ENCODE data around the gene TRRAP.
A peak's percentile ranks its signal among the peaks of the same experiment; 100 is the strongest.

The TRRAP gene

GRCh38 chr7:98877146-98877545 is 1.2 kb upstream of the TRRAP start:
- peaks cover 15% of the 10 kb centered on the region for H3K4me1 ChIP-seq (ENCODE audit: control insufficient read depth, insufficient read depth, low read length)
- H3K27me3 ChIP-seq (ENCODE audit: control insufficient read depth in 1 of 2, insufficient read depth in 2 of 2, low read length in 2 of 2) = peaks cover 0 to 2% of the 10 kb centered on the region in 2 donors
- no peaks in the 10 kb centered on the region for H3K36me3 ChIP-seq (ENCODE audit: control insufficient read depth in 2 of 2, insufficient read depth in 2 of 2, low read length in 2 of 2)
- H3K27ac ChIP-seq (ENCODE audit: low read length) = no peak overlapping the region
- H3K9me3 ChIP-seq (ENCODE audit: control insufficient read depth in 2 of 2, low read length in 2 of 2) = no peaks in the 10 kb centered on the region
- H3K4me3 ChIP-seq (ENCODE audit: low read length in 2 of 2) = no peak overlapping the region
- no peak overlapping the region for H3K9ac ChIP-seq (ENCODE audit: low read length in 2 of 2)

- Histone ChIP-seq H3K4me3 (ENCODE audit: low read length in 2 of 2) (peak overlapping the region; percentile 92 to 94), H3K4me1 (ENCODE audit: control insufficient read depth, insufficient read depth, low read length) (peaks cover 15% of the 10 kb centered on the region), H3K27ac (ENCODE audit: low read length) (peak overlapping the region; percentile 37), H3K36me3 (ENCODE audit: control insufficient read depth in 2 of 2, insufficient read depth in 2 of 2, low read length in 2 of 2) (peaks cover 2 to 4% of the 10 kb centered on the region in 2 donors), H3K9ac (ENCODE audit: low read length in 2 of 2) (peak overlapping the region; percentile 73 to 98), H3K9me3 (ENCODE audit: control insufficient read depth in 2 of 2, low read length in 2 of 2) (no peaks in the 10 kb centered on the region), H3K27me3 (ENCODE audit: control insufficient read depth in 1 of 2, insufficient read depth in 2 of 2, low read length in 2 of 2) (peaks cover 0 to under 1% of the 10 kb centered on the region in 2 donors)
Observed at GRCh38 chr7:98877692-98878364, 504 bp upstream of the TRRAP start.

- Histone ChIP-seq H3K27me3 (ENCODE audit: control insufficient read depth in 1 of 2, insufficient read depth in 2 of 2, low read length in 2 of 2) (no peaks in the 10 kb centered on the region), H3K27ac (ENCODE audit: low read length) (peak overlapping the region; percentile 73)
Observed at GRCh38 chr7:98879198-98879978, 1.1 kb downstream of the TRRAP start.

GRCh38 chr7:98879979-98880315 is 1.6 kb downstream of the TRRAP start:
- Histone ChIP-seq H3K27me3 (ENCODE audit: control insufficient read depth in 1 of 2, insufficient read depth in 2 of 2, low read length in 2 of 2) (no peaks in the 10 kb centered on the region), H3K4me3 (ENCODE audit: low read length in 2 of 2) (peak overlapping the region in 1 of 2 donors; percentile 94), H3K9me3 (ENCODE audit: control insufficient read depth in 2 of 2, low read length in 2 of 2) (no peaks in the 10 kb centered on the region), H3K36me3 (ENCODE audit: control insufficient read depth in 2 of 2, insufficient read depth in 2 of 2, low read length in 2 of 2) (peaks cover 11 to 12% of the 10 kb centered on the region in 2 donors), H3K4me1 (ENCODE audit: control insufficient read depth, insufficient read depth, low read length) (peaks cover 15% of the 10 kb centered on the region), H3K9ac (ENCODE audit: low read length in 2 of 2) (peak overlapping the region; percentile 98), H3K27ac (ENCODE audit: low read length) (no peak overlapping the region)

More at GRCh38 chr7:98879198-98879978, 1.1 kb downstream of the TRRAP start:
- peaks cover 15% of the 10 kb centered on the region for H3K4me1 ChIP-seq (ENCODE audit: control insufficient read depth, insufficient read depth, low read length)
- H3K9ac ChIP-seq (ENCODE audit: low read length in 2 of 2) = peak overlapping the region; percentile 98
- peak overlapping the region; percentile 92 to 94 for H3K4me3 ChIP-seq (ENCODE audit: low read length in 2 of 2)
- H3K36me3 ChIP-seq (ENCODE audit: control insufficient read depth in 2 of 2, insufficient read depth in 2 of 2, low read length in 2 of 2) = peaks cover 9 to 11% of the 10 kb centered on the region in 2 donors
- H3K9me3 ChIP-seq (ENCODE audit: control insufficient read depth in 2 of 2, low read length in 2 of 2) = no peaks in the 10 kb centered on the region

- Histone ChIP-seq H3K4me3 (ENCODE audit: low read length in 2 of 2) (no peak overlapping the region), H3K9ac (ENCODE audit: low read length in 2 of 2) (no peak overlapping the region), H3K27ac (ENCODE audit: low read length) (no peak overlapping the region), H3K27me3 (ENCODE audit: control insufficient read depth in 1 of 2, insufficient read depth in 2 of 2, low read length in 2 of 2) (no peaks in the 10 kb centered on the region), H3K4me1 (ENCODE audit: control insufficient read depth, insufficient read depth, low read length) (peaks cover 15% of the 10 kb centered on the region), H3K9me3 (ENCODE audit: control insufficient read depth in 2 of 2, low read length in 2 of 2) (no peaks in the 10 kb centered on the region), H3K36me3 (ENCODE audit: control insufficient read depth in 2 of 2, insufficient read depth in 2 of 2, low read length in 2 of 2) (peaks cover 11 to 12% of the 10 kb centered on the region in 2 donors)
Observed at GRCh38 chr7:98880485-98880884, 2.2 kb downstream of the TRRAP start.

- H3K9me3 ChIP-seq (ENCODE audit: control insufficient read depth in 2 of 2, low read length in 2 of 2) = no peaks in the 10 kb centered on the region
- H3K36me3 ChIP-seq (ENCODE audit: control insufficient read depth in 2 of 2, insufficient read depth in 2 of 2, low read length in 2 of 2) = peaks cover 11 to 12% of the 10 kb centered on the region in 2 donors
Observed at GRCh38 chr7:98881561-98882315, 3.4 kb downstream of the TRRAP start.

GRCh38 chr7:98884416-98884815 is 6.1 kb downstream of the TRRAP start:
- no peak overlapping the region for H3K4me3 ChIP-seq (ENCODE audit: low read length in 2 of 2)
- H3K9ac ChIP-seq (ENCODE audit: low read length in 2 of 2) = no peak overlapping the region
- no peaks in the 10 kb centered on the region for H3K9me3 ChIP-seq (ENCODE audit: control insufficient read depth in 2 of 2, low read length in 2 of 2)
- H3K4me1 ChIP-seq (ENCODE audit: control insufficient read depth, insufficient read depth, low read length) = peaks cover 8% of the 10 kb centered on the region
- H3K27ac ChIP-seq (ENCODE audit: low read length) = no peak overlapping the region
- H3K27me3 ChIP-seq (ENCODE audit: control insufficient read depth in 1 of 2, insufficient read depth in 2 of 2, low read length in 2 of 2) = no peaks in the 10 kb centered on the region
- peaks cover 16% of the 10 kb centered on the region in 2 donors for H3K36me3 ChIP-seq (ENCODE audit: control insufficient read depth in 2 of 2, insufficient read depth in 2 of 2, low read length in 2 of 2)

More at GRCh38 chr7:98881561-98882315, 3.4 kb downstream of the TRRAP start:
- no peaks in the 10 kb centered on the region for H3K27me3 ChIP-seq (ENCODE audit: control insufficient read depth in 1 of 2, insufficient read depth in 2 of 2, low read length in 2 of 2)
- H3K9ac ChIP-seq (ENCODE audit: low read length in 2 of 2) = no peak overlapping the region
- no peak overlapping the region for H3K27ac ChIP-seq (ENCODE audit: low read length)
- peaks cover 15% of the 10 kb centered on the region for H3K4me1 ChIP-seq (ENCODE audit: control insufficient read depth, insufficient read depth, low read length)
- no peak overlapping the region for H3K4me3 ChIP-seq (ENCODE audit: low read length in 2 of 2)

- no peaks in the 10 kb centered on the region for H3K9me3 ChIP-seq (ENCODE audit: control insufficient read depth in 2 of 2, low read length in 2 of 2)
- no peaks in the 10 kb centered on the region for H3K4me1 ChIP-seq (ENCODE audit: control insufficient read depth, insufficient read depth, low read length)
- no peak overlapping the region for H3K27ac ChIP-seq (ENCODE audit: low read length)
- no peak overlapping the region for H3K4me3 ChIP-seq (ENCODE audit: low read length in 2 of 2)
- H3K27me3 ChIP-seq (ENCODE audit: control insufficient read depth in 1 of 2, insufficient read depth in 2 of 2, low read length in 2 of 2) = no peaks in the 10 kb centered on the region
- no peak overlapping the region for H3K9ac ChIP-seq (ENCODE audit: low read length in 2 of 2)
- H3K36me3 ChIP-seq (ENCODE audit: control insufficient read depth in 2 of 2, insufficient read depth in 2 of 2, low read length in 2 of 2) = peaks cover 23 to 25% of the 10 kb centered on the region in 2 donors
Observed at GRCh38 chr7:98887038-98887437, 8.7 kb downstream of the TRRAP start.

GRCh38 chr7:98892609-98893008 is 14.3 kb downstream of the TRRAP start:
- H3K27ac ChIP-seq (ENCODE audit: low read length) = no peak overlapping the region
- no peaks in the 10 kb centered on the region for H3K27me3 ChIP-seq (ENCODE audit: control insufficient read depth in 1 of 2, insufficient read depth in 2 of 2, low read length in 2 of 2)
- H3K9ac ChIP-seq (ENCODE audit: low read length in 2 of 2) = no peak overlapping the region
- no peaks in the 10 kb centered on the region for H3K4me1 ChIP-seq (ENCODE audit: control insufficient read depth, insufficient read depth, low read length)
- H3K4me3 ChIP-seq (ENCODE audit: low read length in 2 of 2) = no peak overlapping the region
- H3K9me3 ChIP-seq (ENCODE audit: control insufficient read depth in 2 of 2, low read length in 2 of 2) = no peaks in the 10 kb centered on the region
- H3K36me3 ChIP-seq (ENCODE audit: control insufficient read depth in 2 of 2, insufficient read depth in 2 of 2, low read length in 2 of 2) = peaks cover 26 to 33% of the 10 kb centered on the region in 2 donors

- H3K27ac ChIP-seq (ENCODE audit: low read length) = no peak overlapping the region
- H3K9me3 ChIP-seq (ENCODE audit: control insufficient read depth in 2 of 2, low read length in 2 of 2) = no peaks in the 10 kb centered on the region
- no peak overlapping the region for H3K9ac ChIP-seq (ENCODE audit: low read length in 2 of 2)
- no peaks in the 10 kb centered on the region for H3K27me3 ChIP-seq (ENCODE audit: control insufficient read depth in 1 of 2, insufficient read depth in 2 of 2, low read length in 2 of 2)
- peaks cover 51 to 65% of the 10 kb centered on the region in 2 donors for H3K36me3 ChIP-seq (ENCODE audit: control insufficient read depth in 2 of 2, insufficient read depth in 2 of 2, low read length in 2 of 2)
- no peak overlapping the region for H3K4me3 ChIP-seq (ENCODE audit: low read length in 2 of 2)
- H3K4me1 ChIP-seq (ENCODE audit: control insufficient read depth, insufficient read depth, low read length) = no peaks in the 10 kb centered on the region
Observed at GRCh38 chr7:98899816-98900215, 21.5 kb downstream of the TRRAP start.

Data from stomach smooth muscle (tissue), 2 donors.